SJSA1 (cell line): ENCODE measurements around the gene UPF2. TPM values are rescaled to one million over a fixed set of nuclear protein-coding genes. Genes with fewer than 3 reads are reported as not detected.

Experiments
- DNase-seq, 2 experiments: peaks; one replicate each; pipeline ENCODE4 v3.0.0-alpha.2; 2015 to 2020; ENCODE audit warnings: low spot score in 2 of 2, low read depth in 1 of 2
- H3K27ac ChIP-seq: fragments of 250-450 bp; sonication (Bioruptor Pico); 2 replicates; pipeline ENCODE4 v1.5.1; 2020; ENCODE audit warnings: mild to moderate bottlenecking, moderate library complexity
- H3K27me3 ChIP-seq: fragments of 250-450 bp; sonication (Bioruptor Pico); replicated peaks from 2 replicates; pipeline ENCODE4 v1.5.1; 2020; ENCODE audit warnings: mild to moderate bottlenecking, moderate library complexity
- H3K36me3 ChIP-seq: fragments of 250-450 bp; sonication (Bioruptor Pico); 2 replicates; pipeline ENCODE4 v1.5.1; 2020; ENCODE audit warnings: mild to moderate bottlenecking
- H3K4me1 ChIP-seq: fragments of 250-450 bp; sonication (Bioruptor Pico); replicated peaks from 2 replicates; pipeline ENCODE4 v1.6.1; 2021; ENCODE audit warnings: mild to moderate bottlenecking
- H3K4me3 ChIP-seq: fragments of 250-450 bp; sonication (Bioruptor Pico); 2 replicates; pipeline ENCODE4 v1.5.1; 2020; ENCODE audit warnings: mild to moderate bottlenecking
- H3K9me3 ChIP-seq: fragments of 250-450 bp; sonication (Bioruptor Pico); replicated peaks from 2 replicates; pipeline ENCODE4 v1.5.1; 2020; ENCODE audit warnings: mild to moderate bottlenecking
- total RNA-seq: library from RNA; depleted of rRNA; stranded (reverse); fragments of >200 nt; shearing (Covaris generic); gene quantifications from 2 replicates; pipeline ENCODE4 v1.2.3, GENCODE V29; 2014

Gene UPF2
- total RNA-seq, 1 experiment from 2014 or later, result 18.6 TPM

- H3K9me3 ChIP-seq, result no peaks in the 10 kb centered on the region
- no peak for DNase-seq
- H3K36me3 ChIP-seq, result no peaks in the 10 kb centered on the region
- H3K27me3 ChIP-seq, result no peaks in the 10 kb centered on the region
- H3K4me1 ChIP-seq, result 0 out of 2 replicates have a peak, but pooled peaks cover 4% of the 10 kb centered on the region
- H3K27ac ChIP-seq, result no peak overlapping the region
- no peak overlapping the region for H3K4me3 ChIP-seq
Measured at GRCh38 chr10:11886138-11886474, 156.5 kb downstream of the UPF2 start.

GRCh38 chr10:11885437-11886137, 157.0 kb downstream of the UPF2 start:
- Histone ChIP-seq H3K36me3 (no peaks in the 10 kb centered on the region), H3K4me3 (no peak overlapping the region), H3K9me3 (no peaks in the 10 kb centered on the region), H3K27ac (no peak overlapping the region), H3K27me3 (no peaks in the 10 kb centered on the region), H3K4me1 (0 out of 2 replicates have a peak, but pooled peaks cover 4% of the 10 kb centered on the region)
- no peak for DNase-seq

GRCh38 chr10:11884706-11885423, 157.7 kb downstream of the UPF2 start:
- Histone ChIP-seq H3K27me3 (no peaks in the 10 kb centered on the region), H3K4me1 (0 out of 2 replicates have a peak, but pooled peaks cover 4% of the 10 kb centered on the region), H3K36me3 (no peaks in the 10 kb centered on the region)

GRCh38 chr10:11882646-11883375, 159.8 kb downstream of the UPF2 start:
- no peak overlapping the region for H3K27ac ChIP-seq
- H3K36me3 ChIP-seq, result no peaks in the 10 kb centered on the region
- 0 out of 2 replicates have a peak, but pooled peaks cover 4% of the 10 kb centered on the region for H3K4me1 ChIP-seq
- no peaks in the 10 kb centered on the region for H3K27me3 ChIP-seq
- H3K9me3 ChIP-seq, result no peaks in the 10 kb centered on the region
- no peak for DNase-seq
- H3K4me3 ChIP-seq, result no peak overlapping the region

More at GRCh38 chr10:11884706-11885423, 157.7 kb downstream of the UPF2 start:
- no peak overlapping the region for H3K4me3 ChIP-seq
- H3K9me3 ChIP-seq, result no peaks in the 10 kb centered on the region
- no peak for DNase-seq
- H3K27ac ChIP-seq, result no peak overlapping the region

GRCh38 chr10:11881477-11882417, 160.9 kb downstream of the UPF2 start:
- H3K36me3 ChIP-seq, result no peaks in the 10 kb centered on the region
- H3K4me1 ChIP-seq, result 0 out of 2 replicates have a peak, but pooled peaks cover 4% of the 10 kb centered on the region
- no peak overlapping the region for H3K4me3 ChIP-seq
- H3K9me3 ChIP-seq, result no peaks in the 10 kb centered on the region
- H3K27ac ChIP-seq, result no peak overlapping the region
- no peaks in the 10 kb centered on the region for H3K27me3 ChIP-seq
- DNase-seq, result no peak

- H3K4me3 ChIP-seq, result no peak overlapping the region
- peaks cover 9% of the 10 kb centered on the region for H3K4me1 ChIP-seq
- no peaks in the 10 kb centered on the region for H3K9me3 ChIP-seq
- H3K36me3 ChIP-seq, result no peaks in the 10 kb centered on the region
- no peaks in the 10 kb centered on the region for H3K27me3 ChIP-seq
- H3K27ac ChIP-seq, result no peak overlapping the region
- DNase-seq, result no peak
Measured at GRCh38 chr10:11881030-11881476, 161.6 kb downstream of the UPF2 start.

GRCh38 chr10:11880151-11881029, 162.2 kb downstream of the UPF2 start:
- DNase-seq, result no peak
- no peak overlapping the region for H3K4me3 ChIP-seq
- H3K36me3 ChIP-seq, result no peaks in the 10 kb centered on the region
- no peaks in the 10 kb centered on the region for H3K27me3 ChIP-seq
- peaks cover 15% of the 10 kb centered on the region for H3K4me1 ChIP-seq
- H3K27ac ChIP-seq, result no peak overlapping the region
- H3K9me3 ChIP-seq, result no peaks in the 10 kb centered on the region

- H3K4me3 ChIP-seq, result no peak overlapping the region
- no peaks in the 10 kb centered on the region for H3K27me3 ChIP-seq
- no peaks in the 10 kb centered on the region for H3K36me3 ChIP-seq
- peaks cover 23% of the 10 kb centered on the region for H3K4me1 ChIP-seq
- no peak for DNase-seq
- H3K27ac ChIP-seq, result no peak overlapping the region
- H3K9me3 ChIP-seq, result no peaks in the 10 kb centered on the region
Measured at GRCh38 chr10:11879387-11880094, 163.1 kb downstream of the UPF2 start.

GRCh38 chr10:11878776-11879175, 163.8 kb downstream of the UPF2 start:
- no peak overlapping the region for H3K27ac ChIP-seq
- no peaks in the 10 kb centered on the region for H3K27me3 ChIP-seq
- no peaks in the 10 kb centered on the region for H3K9me3 ChIP-seq
- H3K36me3 ChIP-seq, result no peaks in the 10 kb centered on the region
- H3K4me3 ChIP-seq, result no peak overlapping the region
- DNase-seq, result no peak
- peaks cover 23% of the 10 kb centered on the region for H3K4me1 ChIP-seq

- H3K27me3 ChIP-seq, result no peaks in the 10 kb centered on the region
- no peak for DNase-seq
- H3K27ac ChIP-seq, result no peak overlapping the region
- no peak overlapping the region for H3K4me3 ChIP-seq
- H3K4me1 ChIP-seq, result peaks cover 23% of the 10 kb centered on the region
- H3K9me3 ChIP-seq, result no peaks in the 10 kb centered on the region
- no peaks in the 10 kb centered on the region for H3K36me3 ChIP-seq
Measured at GRCh38 chr10:11877591-11877905, 165.1 kb downstream of the UPF2 start.

- no peak overlapping the region for H3K4me3 ChIP-seq
- H3K9me3 ChIP-seq, result no peaks in the 10 kb centered on the region
- H3K27me3 ChIP-seq, result no peaks in the 10 kb centered on the region
- H3K36me3 ChIP-seq, result no peaks in the 10 kb centered on the region
- DNase-seq, result no peak
- H3K4me1 ChIP-seq, result peaks cover 23% of the 10 kb centered on the region
- no peak overlapping the region for H3K27ac ChIP-seq
Measured at GRCh38 chr10:11876805-11877590, 165.6 kb downstream of the UPF2 start.
